K562 (cell line): ENCODE results near the gene AP3B1. TPM values are rescaled to one million over a fixed set of nuclear protein-coding genes. Genes with fewer than 3 reads are reported as not detected.

Experiments
- ATAC-seq: fragments of 200-7000 bp; cut with Tn5 transposase; 3 replicates; pipeline ENCODE4 v1.9.1; 2020; ENCODE audit warnings: moderate library complexity
- BruUV-seq: library from RNA; stranded (reverse); fragments of 400-500 nt; replicated peaks from 2 replicates; lab custom pipeline; 2021; lab: Mats Ljungman, UMichigan
- CTCF ChIA-PET: fragments of 300-600 bp; formaldehyde crosslinking; extraction: SDS; loops from one replicate; lab custom pipeline; 2021; ENCODE audit warnings: low intra/inter-chr PET ratio; lab: Yijun Ruan, JAX
- POLR2A ChIA-PET: fragments of 300-600, 350-650 bp; sonication (Branson Sonifier 250); formaldehyde crosslinking; extraction: SDS; loops from one replicate; lab custom pipeline; 2021; ENCODE audit warnings: antibody characterized with exemption, inconsistent platforms; lab: Yijun Ruan, JAX
- DNase-seq, 4 experiments: peaks; one replicate each; pipeline versions ENCODE4 v3.0.0 to v3.0.0-alpha.2; 2011 to 2018; ENCODE audit warnings: low spot score in 3 of 4, mixed read lengths in 3 of 4; ENCODE audit errors: extremely low read depth in 1 of 4
- FAIRE-seq: peaks from 2 replicates; lab custom pipeline; 2011; peaks lifted over from hg19 to GRCh38; lab: Jason Lieb, UNC
- H2AFZ ChIP-seq: 2 replicates; pipeline ENCODE4 v1.6.0; 2011; ENCODE audit warnings: low read depth, low read length, control low read depth, inconsistent platforms
- H3K27ac ChIP-seq: fragments of 200-600 bp; 3 replicates; pipeline ENCODE4 v1.8.0; 2011; ENCODE audit warnings: low read depth, mild to moderate bottlenecking, control low read depth, inconsistent platforms, low read length, moderate library complexity, mixed read lengths; ENCODE audit errors: extremely low read depth
- H3K27me3 ChIP-seq, 2 experiments: fragments of 300-600 bp in 1 of 2; 2 replicates in 1 of 2; 3 replicates in 1 of 2; pipeline versions ENCODE4 v1.6.0 to v1.8.0; 2011; ENCODE audit warnings: inconsistent platforms in 2 of 2, low read length in 2 of 2, mild to moderate bottlenecking in 1 of 2, mixed read lengths in 1 of 2, moderate library complexity in 1 of 2; ENCODE audit not compliant: control insufficient read depth in 2 of 2, insufficient read depth in 2 of 2
- H3K36me3 ChIP-seq: fragments of 300-600 bp; 3 replicates; pipeline ENCODE4 v1.8.0; 2011; ENCODE audit warnings: mild to moderate bottlenecking, low read length, inconsistent platforms; ENCODE audit not compliant: control insufficient read depth, insufficient read depth
- H3K4me1 ChIP-seq, 2 experiments: fragments of 200-600 bp in 1 of 2; replicated peaks in 1 of 2; 2 replicates in 1 of 2; 3 replicates in 1 of 2; pipeline versions ENCODE4 v1.5.1 to v1.8.0; 2011; ENCODE audit warnings: inconsistent platforms in 2 of 2, low read length in 2 of 2, mild to moderate bottlenecking in 1 of 2, mixed read lengths in 1 of 2, moderate library complexity in 1 of 2; ENCODE audit not compliant: control insufficient read depth in 2 of 2, insufficient read depth in 2 of 2
- H3K4me2 ChIP-seq: 2 replicates; pipeline ENCODE4 v1.6.1; 2011; ENCODE audit warnings: low read length, control low read depth, inconsistent platforms, mixed read lengths; ENCODE audit not compliant: insufficient read depth
- H3K4me3 ChIP-seq: fragments of 200-600 bp; sonication (generic), shearing (Covaris generic); 2 replicates; pipeline ENCODE4 v1.5.1; 2016; ENCODE audit warnings: control low read depth, inconsistent platforms
- H3K79me2 ChIP-seq: fragments of 200-600 bp; 3 replicates; pipeline ENCODE4 v1.8.0; 2011; ENCODE audit warnings: low read length, inconsistent platforms; ENCODE audit not compliant: control insufficient read depth, insufficient read depth
- H3K9ac ChIP-seq, 2 experiments: 2 replicates each; pipeline versions ENCODE4 v1.6.0 to v1.6.1; 2011; ENCODE audit warnings: low read depth in 2 of 2, low read length in 2 of 2, control low read depth in 1 of 2, inconsistent platforms in 1 of 2, mild to moderate bottlenecking in 1 of 2, mixed read lengths in 1 of 2; ENCODE audit not compliant: insufficient read depth in 1 of 2
- H3K9me1 ChIP-seq: one replicate; pipeline ENCODE4 v1.6.0; 2011; ENCODE audit warnings: inconsistent platforms, mild to moderate bottlenecking, low read length, moderate library complexity; ENCODE audit not compliant: control insufficient read depth, insufficient read depth
- H3K9me3 ChIP-seq: replicated peaks from 2 replicates; pipeline ENCODE4 v1.5.1; 2011; ENCODE audit warnings: low read depth, low read length, inconsistent platforms; ENCODE audit not compliant: control insufficient read depth, insufficient read depth
- H4K20me1 ChIP-seq: replicated peaks from 2 replicates; pipeline ENCODE4 v1.6.1; 2011; ENCODE audit warnings: low read length, inconsistent platforms, mixed read lengths; ENCODE audit not compliant: control insufficient read depth, insufficient read depth
- ARHGAP35 ChIP-seq: fragments of 450-650 bp; IDR thresholded peaks from 2 replicates; pipeline ENCODE4 v1.6.1; 2018; ENCODE audit not compliant: partially characterized antibody
- BCL6 ChIP-seq: fragments of 250-450 bp; sonication (Bioruptor Pico); IDR thresholded peaks from 2 replicates; pipeline ENCODE4 v1.4.0; 2020
- CBFB ChIP-seq: sonication (generic); formaldehyde crosslinking; IDR thresholded peaks from 2 replicates; pipeline ENCODE4 v1.4.0; 2020; ENCODE audit warnings: mild to moderate bottlenecking, missing genetic modification reagents
- HSF4 ChIP-seq: fragments of 250-450 bp; sonication (Bioruptor Pico); IDR thresholded peaks from 2 replicates; pipeline ENCODE4 v2.1.2; 2022; ENCODE audit warnings: mild to moderate bottlenecking, moderate library complexity, borderline replicate concordance
- KDM2B ChIP-seq: fragments of 250-450 bp; sonication (Bioruptor Pico); IDR thresholded peaks from 2 replicates; pipeline ENCODE4 v1.8.0; 2021; ENCODE audit warnings: mild to moderate bottlenecking, moderate library complexity
- MAX ChIP-seq: sonication (generic); formaldehyde crosslinking; IDR thresholded peaks from 2 replicates; pipeline ENCODE4 v1.9.0; 2022; ENCODE audit warnings: mild to moderate bottlenecking, missing genetic modification reagents
- NR4A1 ChIP-seq, 2 experiments: fragments of 250-450 bp in 1 of 2; fragments of 450-650 bp in 1 of 2; sonication (Bioruptor Pico) in 1 of 2; IDR thresholded peaks; 2 replicates each; pipeline versions ENCODE4 v1.4.0 to v1.6.1; 2016 to 2020; ENCODE audit warnings: mild to moderate bottlenecking in 2 of 2, missing compliant biosample characterization in 1 of 2, missing genetic modification characterization in 1 of 2, moderate library complexity in 1 of 2
- PTRF ChIP-seq: fragments of 450-650 bp; IDR thresholded peaks from 2 replicates; pipeline ENCODE4 v1.6.1; 2016; ENCODE audit warnings: mild to moderate bottlenecking, missing genetic modification characterization, missing compliant biosample characterization
- RB1 ChIP-seq: fragments of 450-650 bp; IDR thresholded peaks from 2 replicates; pipeline ENCODE4 v1.6.1; 2017; ENCODE audit warnings: low read depth, mild to moderate bottlenecking
- RFX5 ChIP-seq: IDR thresholded peaks from 2 replicates; pipeline ENCODE4 v1.6.1; 2011; ENCODE audit warnings: low read depth, mild to moderate bottlenecking, improper control_type of control experiment, low read length
- SP1 ChIP-seq: sonication (generic); formaldehyde crosslinking; IDR thresholded peaks from 2 replicates; pipeline ENCODE4 v1.8.1; 2022; ENCODE audit warnings: mild to moderate bottlenecking, missing genetic modification reagents
- ZC3H4 ChIP-seq: sonication (generic); formaldehyde crosslinking; IDR thresholded peaks from 2 replicates; pipeline ENCODE4 v1.9.0; 2021; ENCODE audit warnings: missing genetic modification reagents, borderline replicate concordance
- ZNF740 ChIP-seq, 3 experiments: fragments of 200-800 bp in 1 of 3; sonication (Bioruptor generic) in 1 of 3; sonication (generic) in 1 of 3; formaldehyde crosslinking in 1 of 3; IDR thresholded peaks; 2 replicates each; pipeline versions ENCODE4 v1.6.1 to v1.8.0; 2016 to 2022; ENCODE audit warnings: mild to moderate bottlenecking in 2 of 3, missing compliant biosample characterization in 2 of 3, missing genetic modification characterization in 2 of 3, missing genetic modification reagents in 1 of 3
- WGBS: fragments of 100-300 bp; shearing (Covaris generic); methylation state at CpG from one replicate; pipeline ENCODE4 v1.1.6; 2016; ENCODE audit warnings: low coverage, mixed read lengths; ENCODE audit not compliant: insufficient coverage; ENCODE audit errors: missing lambda C conversion rate; 5-methylcytosine and 5-hydroxymethylcytosine counted together
- in situ Hi-C: fragments of 300-500 bp; cut with MboI; formaldehyde crosslinking; loops from 4 replicates; pipeline ENCODE4 v1.15.0; 2018; ENCODE audit warnings: inconsistent platforms, mixed read lengths
- intact Hi-C: fragments of 100-400 bp; cut with micrococcal nuclease; formaldehyde crosslinking; loops from 2 replicates; pipeline ENCODE4 v1.14.2; 2022
- polyA plus RNA-seq, 8 experiments: library from polyadenylated mRNA; depleted of rRNA in 4 of 8; stranded (reverse) in 5 of 8; unstranded in 3 of 8; fragments of >200 nt; fragmentation: Nextera tagmentation in 2 of 8; fragmentation: Illumina TruSeq in 1 of 8; extraction: Ambion mirVana in 2 of 8; extraction: Trizol in 1 of 8; gene quantifications; 2 replicates each; pipeline versions ENCODE4 v1.2.1 to v1.2.3, GENCODE V29; 2011 to 2014; ENCODE audit warnings: inconsistent platforms in 1 of 8, missing spikeins in 1 of 8
- total RNA-seq, 7 experiments: library from RNA; depleted of rRNA in 6 of 7; stranded (reverse); fragments of >200 nt in 6 of 7; fragmentation: Illumina TruSeq in 2 of 7; extraction: Trizol in 2 of 7; gene quantifications; 2 replicates each; pipeline versions ENCODE4 v1.2.1 to v1.2.3, GENCODE V29; 2011 to 2021; ENCODE audit warnings: low replicate concordance in 1 of 7

AP3B1 gene
- total and polyA plus RNA-seq, 9 of the 15 experiments (the other 6 are each of a cell fraction or from before 2014, with no cell fraction given): 21.1 to 61.8 (median 42.2) TPM

GRCh38 chr5:78077369-78078068 lies 217.0 kb downstream of the AP3B1 start:
- no peak for FAIRE-seq

GRCh38 chr5:78076351-78076750 lies 218.1 kb downstream of the AP3B1 start:
- Histone ChIP-seq H3K9me1 (no peaks in the 10 kb centered on the region), H3K4me2 (no peak overlapping the region), H3K9me3 (no peaks in the 10 kb centered on the region), H3K9ac (no peak overlapping the region), H3K27ac (no peak overlapping the region), H3K27me3 (no peaks in the 10 kb centered on the region), H3K79me2 (no peaks in the 10 kb centered on the region), H3K4me1 (no peaks in the 10 kb centered on the region; a peak in 1 of 5 replicates), H3K4me3 (no peak overlapping the region), H4K20me1 (no peaks in the 10 kb centered on the region), H2AFZ (no peak overlapping the region), H3K36me3 (no peaks in the 10 kb centered on the region)
- intact Hi-C loops (no loop called here), in situ Hi-C loops (no loop called here)
- DNase-seq (peak in 2 of 4 experiments; percentile 7 to 8), ATAC-seq (peak; percentile 52), FAIRE-seq (no peak)
- POLR2A ChIA-PET: interaction anchor here (0.6 to 0.8 kb wide), 2 partner anchors 196 to 349 kb away, joined by 3 read pairs; no protein-coding TSS in a partner anchor
- WGBS: 22% methylated on average over 2 of the region's 2 CpGs
- no TSS peak for BruUV-seq
- CTCF ChIA-PET: no interaction called here
- TF ChIP-seq ZNF740 (CRISPR knock-in tag; IDR thresholded peaks at IDR 0.05): no peak
- no peak for TF ChIP-seq ZNF740 (tag; IDR thresholded peaks at IDR 0.05)
- TF ChIP-seq KDM2B (CRISPR knock-in tag): no peak
- no peak for TF ChIP-seq PTRF
- TF ChIP-seq RFX5: no peak
- TF ChIP-seq CBFB (CRISPR knock-in tag): no peak
- no peak for TF ChIP-seq NR4A1 (CRISPR knock-in tag; IDR thresholded peaks at IDR 0.05)
- no peak for TF ChIP-seq NR4A1 (tag; IDR thresholded peaks at IDR 0.05)
- TF ChIP-seq SP1 (CRISPR knock-in tag): no peak
- TF ChIP-seq MAX (CRISPR knock-in tag): no peak
- TF ChIP-seq HSF4 (CRISPR knock-in tag): no peak
- no peak for TF ChIP-seq ZC3H4 (CRISPR knock-in tag)
- TF ChIP-seq RB1: no peak

More at GRCh38 chr5:78077369-78078068, 217.0 kb downstream of the AP3B1 start:
- no peaks in the 10 kb centered on the region for H3K79me2 ChIP-seq
- H3K4me3 ChIP-seq: no peak overlapping the region
- no peak for ATAC-seq
- H3K9ac ChIP-seq: no peak overlapping the region
- POLR2A ChIA-PET: no interaction called here
- H3K27ac ChIP-seq: no peak overlapping the region
- intact Hi-C loops (no loop called here), in situ Hi-C loops (no loop called here)
- 79% methylated on average over 4 of the region's 4 CpGs for WGBS
- H3K4me1 ChIP-seq: no peaks in the 10 kb centered on the region; a peak in 1 of 5 replicates
- no peaks in the 10 kb centered on the region for H3K27me3 ChIP-seq
- H3K9me3 ChIP-seq: no peaks in the 10 kb centered on the region
- H4K20me1 ChIP-seq: no peaks in the 10 kb centered on the region
- no peak overlapping the region for H3K4me2 ChIP-seq
- no peaks in the 10 kb centered on the region for H3K9me1 ChIP-seq
- no peaks in the 10 kb centered on the region for H3K36me3 ChIP-seq
- H2AFZ ChIP-seq: no peak overlapping the region
- CTCF ChIA-PET: interaction anchor here (0.6 kb wide), 1 partner anchor 288 kb away, joined by 3 read pairs; no protein-coding TSS in a partner anchor
- TF ChIP-seq BCL6 (CRISPR knock-in tag) (no peak), ARHGAP35 (no peak)
- no peak for DNase-seq
- no TSS peak for BruUV-seq
